H1 (cell line): ENCODE data around the gene IRF7. TPM values are rescaled to one million over a fixed set of nuclear protein-coding genes. Genes with fewer than 3 reads are reported as not detected.

Experiments used
- JUND ChIP-seq: IDR thresholded peaks from 2 replicates; pipeline ENCODE4 v1.6.1; 2011; ENCODE audit warnings: mild to moderate bottlenecking, improper control_type of control experiment, low read length
- POLR2AphosphoS5 ChIP-seq: IDR thresholded peaks from 2 replicates; pipeline ENCODE4 v1.6.1; 2011; ENCODE audit warnings: low read depth, low read length
- SP2 ChIP-seq: IDR thresholded peaks from 2 replicates; pipeline ENCODE4 v1.6.1; 2012; ENCODE audit warnings: mild to moderate bottlenecking, low read length, inconsistent platforms
- SUZ12 ChIP-seq: fragments of 200-600 bp; sonication (generic); IDR thresholded peaks from 2 replicates; pipeline ENCODE4 v1.6.1; 2012; ENCODE audit warnings: mild to moderate bottlenecking, inconsistent platforms, low read length, moderate library complexity, mixed read lengths
- TEAD4 ChIP-seq: IDR thresholded peaks from 2 replicates; pipeline ENCODE4 v1.6.1; 2012; ENCODE audit warnings: low read depth, low read length, inconsistent platforms, mixed read lengths
- polyA plus RNA-seq, 7 experiments: library from polyadenylated mRNA; depleted of rRNA in 3 of 7; stranded (reverse) in 5 of 7; unstranded in 2 of 7; fragments of >200 nt in 5 of 7; fragments of 200-250 nt in 2 of 7; gene quantifications; 1 replicate in 5 of 7; 2 replicates in 1 of 7; 4 replicates in 1 of 7; pipeline versions ENCODE4 v1.2.1 to v1.2.3, GENCODE V29; 2011 to 2013; ENCODE audit warnings: missing spikeins in 2 of 7, mixed read lengths in 2 of 7
- total RNA-seq: library from RNA; stranded (reverse); fragmentation: NEBNext Ultra II Directional; extraction: Animal tissue kit (Norgen Biotek cat#: 25700); gene quantifications from 2 replicates; pipeline ENCODE4 v1.2.1, GENCODE V29; 2021
- TF ChIP-seq, protein P1 (sequence below): fragments of 300-600 bp; sonication (generic); IDR thresholded peaks from 2 replicates; pipeline ENCODE4 v1.7.1; 2012; ENCODE audit warnings: low read length, moderate library complexity, mild to moderate bottlenecking, inconsistent platforms; ENCODE audit not compliant: insufficient replicate concordance

IRF7 gene
- total and polyA plus RNA-seq, 2 of the 8 experiments (the other 6 are each of a cell fraction or from before 2014, with no cell fraction given), result 9.1 to 9.6 TPM

DNA sequence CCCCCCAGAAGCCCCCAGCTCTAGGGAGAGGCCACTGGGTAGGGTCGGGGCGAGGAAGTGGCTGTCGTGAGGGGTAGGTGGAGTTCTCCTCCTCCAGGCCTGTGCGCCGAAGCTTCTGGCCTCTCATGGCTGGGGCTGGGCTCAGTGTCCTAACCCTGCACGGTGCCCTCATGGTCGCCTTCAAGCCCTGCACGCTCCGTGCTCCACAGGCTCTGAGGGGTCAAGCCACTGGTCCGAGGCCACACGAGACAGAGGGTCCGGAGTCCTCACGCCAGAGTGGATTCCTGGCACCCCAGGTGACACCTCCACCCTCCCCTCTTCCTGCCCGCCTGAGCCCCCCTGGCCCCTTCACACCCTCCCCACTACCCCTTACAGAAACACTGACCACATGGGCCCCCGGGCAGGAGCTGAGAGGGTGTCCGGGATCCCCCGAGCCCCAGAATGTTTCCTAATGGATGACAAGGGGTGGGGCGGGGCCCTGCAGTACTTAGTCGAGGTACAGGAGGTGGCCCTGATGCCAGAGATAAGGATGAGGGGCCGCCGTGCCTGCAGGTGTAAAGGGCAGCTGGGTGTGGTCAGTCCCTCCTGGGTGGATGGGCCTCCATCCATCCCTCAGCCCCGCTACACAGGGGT lies 10.0 kb upstream of the IRF7 start (continued):
- TF ChIP-seq TEAD4, result no peak
- no peak for TF ChIP-seq JUND
- TF ChIP-seq SUZ12, result no peak
- TF ChIP-seq, protein P1, sequence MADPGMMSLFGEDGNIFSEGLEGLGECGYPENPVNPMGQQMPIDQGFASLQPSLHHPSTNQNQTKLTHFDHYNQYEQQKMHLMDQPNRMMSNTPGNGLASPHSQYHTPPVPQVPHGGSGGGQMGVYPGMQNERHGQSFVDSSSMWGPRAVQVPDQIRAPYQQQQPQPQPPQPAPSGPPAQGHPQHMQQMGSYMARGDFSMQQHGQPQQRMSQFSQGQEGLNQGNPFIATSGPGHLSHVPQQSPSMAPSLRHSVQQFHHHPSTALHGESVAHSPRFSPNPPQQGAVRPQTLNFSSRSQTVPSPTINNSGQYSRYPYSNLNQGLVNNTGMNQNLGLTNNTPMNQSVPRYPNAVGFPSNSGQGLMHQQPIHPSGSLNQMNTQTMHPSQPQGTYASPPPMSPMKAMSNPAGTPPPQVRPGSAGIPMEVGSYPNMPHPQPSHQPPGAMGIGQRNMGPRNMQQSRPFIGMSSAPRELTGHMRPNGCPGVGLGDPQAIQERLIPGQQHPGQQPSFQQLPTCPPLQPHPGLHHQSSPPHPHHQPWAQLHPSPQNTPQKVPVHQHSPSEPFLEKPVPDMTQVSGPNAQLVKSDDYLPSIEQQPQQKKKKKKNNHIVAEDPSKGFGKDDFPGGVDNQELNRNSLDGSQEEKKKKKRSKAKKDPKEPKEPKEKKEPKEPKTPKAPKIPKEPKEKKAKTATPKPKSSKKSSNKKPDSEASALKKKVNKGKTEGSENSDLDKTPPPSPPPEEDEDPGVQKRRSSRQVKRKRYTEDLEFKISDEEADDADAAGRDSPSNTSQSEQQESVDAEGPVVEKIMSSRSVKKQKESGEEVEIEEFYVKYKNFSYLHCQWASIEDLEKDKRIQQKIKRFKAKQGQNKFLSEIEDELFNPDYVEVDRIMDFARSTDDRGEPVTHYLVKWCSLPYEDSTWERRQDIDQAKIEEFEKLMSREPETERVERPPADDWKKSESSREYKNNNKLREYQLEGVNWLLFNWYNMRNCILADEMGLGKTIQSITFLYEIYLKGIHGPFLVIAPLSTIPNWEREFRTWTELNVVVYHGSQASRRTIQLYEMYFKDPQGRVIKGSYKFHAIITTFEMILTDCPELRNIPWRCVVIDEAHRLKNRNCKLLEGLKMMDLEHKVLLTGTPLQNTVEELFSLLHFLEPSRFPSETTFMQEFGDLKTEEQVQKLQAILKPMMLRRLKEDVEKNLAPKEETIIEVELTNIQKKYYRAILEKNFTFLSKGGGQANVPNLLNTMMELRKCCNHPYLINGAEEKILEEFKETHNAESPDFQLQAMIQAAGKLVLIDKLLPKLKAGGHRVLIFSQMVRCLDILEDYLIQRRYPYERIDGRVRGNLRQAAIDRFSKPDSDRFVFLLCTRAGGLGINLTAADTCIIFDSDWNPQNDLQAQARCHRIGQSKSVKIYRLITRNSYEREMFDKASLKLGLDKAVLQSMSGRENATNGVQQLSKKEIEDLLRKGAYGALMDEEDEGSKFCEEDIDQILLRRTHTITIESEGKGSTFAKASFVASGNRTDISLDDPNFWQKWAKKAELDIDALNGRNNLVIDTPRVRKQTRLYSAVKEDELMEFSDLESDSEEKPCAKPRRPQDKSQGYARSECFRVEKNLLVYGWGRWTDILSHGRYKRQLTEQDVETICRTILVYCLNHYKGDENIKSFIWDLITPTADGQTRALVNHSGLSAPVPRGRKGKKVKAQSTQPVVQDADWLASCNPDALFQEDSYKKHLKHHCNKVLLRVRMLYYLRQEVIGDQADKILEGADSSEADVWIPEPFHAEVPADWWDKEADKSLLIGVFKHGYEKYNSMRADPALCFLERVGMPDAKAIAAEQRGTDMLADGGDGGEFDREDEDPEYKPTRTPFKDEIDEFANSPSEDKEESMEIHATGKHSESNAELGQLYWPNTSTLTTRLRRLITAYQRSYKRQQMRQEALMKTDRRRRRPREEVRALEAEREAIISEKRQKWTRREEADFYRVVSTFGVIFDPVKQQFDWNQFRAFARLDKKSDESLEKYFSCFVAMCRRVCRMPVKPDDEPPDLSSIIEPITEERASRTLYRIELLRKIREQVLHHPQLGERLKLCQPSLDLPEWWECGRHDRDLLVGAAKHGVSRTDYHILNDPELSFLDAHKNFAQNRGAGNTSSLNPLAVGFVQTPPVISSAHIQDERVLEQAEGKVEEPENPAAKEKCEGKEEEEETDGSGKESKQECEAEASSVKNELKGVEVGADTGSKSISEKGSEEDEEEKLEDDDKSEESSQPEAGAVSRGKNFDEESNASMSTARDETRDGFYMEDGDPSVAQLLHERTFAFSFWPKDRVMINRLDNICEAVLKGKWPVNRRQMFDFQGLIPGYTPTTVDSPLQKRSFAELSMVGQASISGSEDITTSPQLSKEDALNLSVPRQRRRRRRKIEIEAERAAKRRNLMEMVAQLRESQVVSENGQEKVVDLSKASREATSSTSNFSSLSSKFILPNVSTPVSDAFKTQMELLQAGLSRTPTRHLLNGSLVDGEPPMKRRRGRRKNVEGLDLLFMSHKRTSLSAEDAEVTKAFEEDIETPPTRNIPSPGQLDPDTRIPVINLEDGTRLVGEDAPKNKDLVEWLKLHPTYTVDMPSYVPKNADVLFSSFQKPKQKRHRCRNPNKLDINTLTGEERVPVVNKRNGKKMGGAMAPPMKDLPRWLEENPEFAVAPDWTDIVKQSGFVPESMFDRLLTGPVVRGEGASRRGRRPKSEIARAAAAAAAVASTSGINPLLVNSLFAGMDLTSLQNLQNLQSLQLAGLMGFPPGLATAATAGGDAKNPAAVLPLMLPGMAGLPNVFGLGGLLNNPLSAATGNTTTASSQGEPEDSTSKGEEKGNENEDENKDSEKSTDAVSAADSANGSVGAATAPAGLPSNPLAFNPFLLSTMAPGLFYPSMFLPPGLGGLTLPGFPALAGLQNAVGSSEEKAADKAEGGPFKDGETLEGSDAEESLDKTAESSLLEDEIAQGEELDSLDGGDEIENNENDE, result no peak
- no peak for TF ChIP-seq SP2
- no peak; the same call in 1 of the 2 replicates for TF ChIP-seq POLR2AphosphoS5
